GM23338 (cell line): ENCODE measurements around the gene RAB3GAP2. TPM values are rescaled to one million over a fixed set of nuclear protein-coding genes. Genes with fewer than 3 reads are reported as not detected.

Experiments
- ATAC-seq: fragments of 200-7000 bp; cut with Tn5 transposase; 3 replicates; pipeline ENCODE4 v1.9.1; 2020
- DNase-seq: peaks from one replicate; pipeline ENCODE4 v3.0.0-alpha.2; 2015; ENCODE audit warnings: low spot score
- H2AFZ ChIP-seq: fragments of 200-600 bp; sonication (generic); 2 replicates; pipeline ENCODE4 v1.8.0; 2016; ENCODE audit warnings: antibody characterized with exemption, mild to moderate bottlenecking, moderate library complexity
- H3F3A ChIP-seq: fragments of 200-600 bp; sonication (generic); replicated peaks from 2 replicates; pipeline ENCODE4 v1.8.0; 2017; ENCODE audit warnings: antibody characterized with exemption, mixed run types, low read depth
- H3K27ac ChIP-seq: fragments of 200-600 bp; sonication (generic); 2 replicates; pipeline ENCODE4 v1.6.1; 2016; ENCODE audit warnings: low read depth
- H3K27me3 ChIP-seq: fragments of 200-600 bp; sonication (generic); 2 replicates; pipeline ENCODE4 v1.8.0; 2016; ENCODE audit warnings: mild to moderate bottlenecking, mixed run types, moderate library complexity; ENCODE audit not compliant: insufficient read depth
- H3K36me3 ChIP-seq: fragments of 200-600 bp; sonication (generic); 2 replicates; pipeline ENCODE4 v1.8.0; 2016; ENCODE audit warnings: mild to moderate bottlenecking; ENCODE audit not compliant: insufficient read depth
- H3K4me1 ChIP-seq: fragments of 200-600 bp; sonication (generic); 2 replicates; pipeline ENCODE4 v1.8.0; 2016; ENCODE audit warnings: mild to moderate bottlenecking, moderate library complexity; ENCODE audit not compliant: insufficient read depth
- H3K4me2 ChIP-seq: fragments of 200-600 bp; sonication (generic); 2 replicates; pipeline ENCODE4 v1.7.1; 2017; ENCODE audit warnings: mixed run types
- H3K4me3 ChIP-seq: fragments of 200-600 bp; sonication (generic); 2 replicates; pipeline ENCODE4 v1.6.1; 2016; ENCODE audit warnings: mixed run types
- H3K79me2 ChIP-seq: fragments of 200-600 bp; sonication (generic); replicated peaks from 2 replicates; pipeline ENCODE4 v1.8.0; 2017; ENCODE audit warnings: mild to moderate bottlenecking; ENCODE audit not compliant: insufficient read depth
- H3K9me2 ChIP-seq: fragments of 200-600 bp; sonication (generic); 2 replicates; pipeline ENCODE4 v1.8.0; 2017; ENCODE audit not compliant: insufficient read depth
- H4K20me1 ChIP-seq: fragments of 200-600 bp; sonication (generic); replicated peaks from 2 replicates; pipeline ENCODE4 v1.8.0; 2017; ENCODE audit warnings: mild to moderate bottlenecking; ENCODE audit not compliant: insufficient read depth
- H3K27ac Mint-ChIP-seq: 2 replicates; pipeline ENCODE4 v1.8.0; 2020; ENCODE audit warnings: inconsistent platforms, mild to moderate bottlenecking, moderate library complexity, mixed read lengths
- H3K27me3 Mint-ChIP-seq: 3 replicates; pipeline ENCODE4 v1.8.0; 2022; ENCODE audit warnings: low read depth, mild to moderate bottlenecking, moderate library complexity, mixed read lengths, inconsistent platforms; ENCODE audit not compliant: insufficient read depth, poor library complexity
- H3K36me3 Mint-ChIP-seq: 3 replicates; pipeline ENCODE4 v1.8.0; 2021; ENCODE audit warnings: low read depth, mild to moderate bottlenecking, inconsistent platforms, moderate library complexity, mixed read lengths
- H3K4me1 Mint-ChIP-seq: 3 replicates; pipeline ENCODE4 v1.8.0; 2020; ENCODE audit warnings: mild to moderate bottlenecking, inconsistent platforms, mixed read lengths
- H3K4me3 Mint-ChIP-seq: 3 replicates; pipeline ENCODE4 v1.8.0; 2021; ENCODE audit warnings: moderate library complexity, mild to moderate bottlenecking, inconsistent platforms, mixed read lengths
- H3K9me3 Mint-ChIP-seq: 3 replicates; pipeline ENCODE4 v1.8.0; 2020; ENCODE audit warnings: moderate library complexity, mild to moderate bottlenecking, inconsistent platforms, mixed read lengths
- CREB1 ChIP-seq: fragments of 250-450 bp; sonication (Bioruptor Pico); IDR thresholded peaks from 2 replicates; pipeline ENCODE4 v1.5.0; 2020; ENCODE audit warnings: low read depth, mild to moderate bottlenecking, moderate library complexity
- EZH2 ChIP-seq: fragments of 200-600 bp; sonication (generic); IDR thresholded peaks from one replicate; pipeline ENCODE4 v1.8.0; 2017; ENCODE audit warnings: antibody characterized with exemption, mild to moderate bottlenecking, low read depth; ENCODE audit not compliant: unreplicated experiment
- EZH2phosphoT487 ChIP-seq: fragments of 200-600 bp; sonication (generic); IDR thresholded peaks from one replicate; pipeline ENCODE4 v1.8.1; 2018; ENCODE audit warnings: antibody characterized with exemption; ENCODE audit not compliant: unreplicated experiment
- NANOG ChIP-seq: IDR thresholded peaks from 2 replicates; pipeline ENCODE4 v1.6.1; 2016; ENCODE audit warnings: antibody characterized with exemption, borderline replicate concordance
- POLR2AphosphoS5 ChIP-seq: IDR thresholded peaks from 2 replicates; pipeline ENCODE4 v1.6.1; 2016; ENCODE audit warnings: antibody characterized with exemption, low read depth
- REST ChIP-seq: IDR thresholded peaks from one replicate; pipeline ENCODE4 v1.6.1; 2018; ENCODE audit warnings: antibody characterized with exemption; ENCODE audit not compliant: unreplicated experiment
- ZNF114 ChIP-seq: fragments of 250-450 bp; sonication (Bioruptor Pico); IDR thresholded peaks from 2 replicates; pipeline ENCODE4 v1.5.0; 2020; ENCODE audit warnings: mild to moderate bottlenecking, moderate library complexity
- ZNF462 ChIP-seq: fragments of 250-450 bp; sonication (Bioruptor Pico); IDR thresholded peaks from 2 replicates; pipeline ENCODE4 v1.5.0; 2020; ENCODE audit warnings: mild to moderate bottlenecking, moderate library complexity
- polyA plus RNA-seq: library from polyadenylated mRNA; unstranded; fragments of >200 nt; fragmentation: Nextera tagmentation; extraction: Ambion mirVana; gene quantifications from 2 replicates; pipeline ENCODE4 v1.2.1, GENCODE V29; 2016
- total RNA-seq: library from RNA; depleted of rRNA; stranded (reverse); fragments of >200 nt; shearing (Covaris generic); gene quantifications from 2 replicates; pipeline ENCODE4 v1.2.3, GENCODE V29; 2014
- TF ChIP-seq, protein P1 (sequence below), 2 experiments: fragments of 200-600 bp in 1 of 2; sonication (generic) in 1 of 2; conservative IDR thresholded peaks; 2 replicates each; pipeline versions ENCODE4 v1.5.1 to v1.6.1; 2016 to 2017; ENCODE audit warnings: antibody characterized with exemption in 2 of 2, low read depth in 2 of 2, mild to moderate bottlenecking in 2 of 2, moderate library complexity in 1 of 2

Gene RAB3GAP2
- total and polyA plus RNA-seq, 2 experiments from 2014 or later: 19.4 to 44.6 TPM

DNA sequence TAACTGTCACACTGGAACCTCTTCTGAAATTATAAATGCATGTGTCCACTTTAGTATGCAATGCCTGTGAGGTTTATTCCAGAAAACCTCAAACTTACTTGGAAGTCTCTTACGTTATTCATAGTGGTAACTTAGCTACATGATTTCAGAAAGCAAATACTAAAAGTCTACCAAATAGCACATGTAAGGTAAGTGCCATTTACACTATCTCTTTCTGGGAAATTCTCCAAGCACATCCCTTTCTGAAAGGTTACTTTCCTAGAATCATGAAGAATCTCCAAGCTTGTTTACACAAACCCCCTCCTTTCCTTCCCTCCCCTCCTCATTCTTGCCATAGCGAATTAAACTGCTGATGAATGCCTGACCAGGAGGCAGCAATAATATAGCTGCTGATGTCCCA lies 42.5 kb downstream of the RAB3GAP2 start:
- ATAC-seq: no peak
- Histone ChIP-seq H2AFZ (no peak overlapping the region), H3F3A (no peaks in the 10 kb centered on the region), H3K4me3 (no peak overlapping the region), H3K27ac (no peak overlapping the region), H3K27me3 (no peaks in the 10 kb centered on the region), H4K20me1 (peaks cover 8% of the 10 kb centered on the region), H3K9me2 (no peaks in the 10 kb centered on the region), H3K79me2 (peaks cover 83% of the 10 kb centered on the region), H3K4me2 (no peak overlapping the region; the same call in 1 of the 2 replicates), H3K36me3 (no peaks in the 10 kb centered on the region), H3K4me1 (peaks cover 45% of the 10 kb centered on the region)
- TF ChIP-seq EZH2: no peak
- DNase-seq: no peak
- no peaks in the 10 kb centered on the region for H3K9me3 Mint-ChIP-seq
- no peak overlapping the region; the same call in 2 of the 3 replicates for H3K4me3 Mint-ChIP-seq
- H3K27ac Mint-ChIP-seq: no peak overlapping the region
- peaks cover 60% of the 10 kb centered on the region for H3K4me1 Mint-ChIP-seq
- peaks cover 2% of the 10 kb centered on the region for H3K27me3 Mint-ChIP-seq
- no peaks in the 10 kb centered on the region; the same call in 2 of the 3 replicates for H3K36me3 Mint-ChIP-seq

DNA sequence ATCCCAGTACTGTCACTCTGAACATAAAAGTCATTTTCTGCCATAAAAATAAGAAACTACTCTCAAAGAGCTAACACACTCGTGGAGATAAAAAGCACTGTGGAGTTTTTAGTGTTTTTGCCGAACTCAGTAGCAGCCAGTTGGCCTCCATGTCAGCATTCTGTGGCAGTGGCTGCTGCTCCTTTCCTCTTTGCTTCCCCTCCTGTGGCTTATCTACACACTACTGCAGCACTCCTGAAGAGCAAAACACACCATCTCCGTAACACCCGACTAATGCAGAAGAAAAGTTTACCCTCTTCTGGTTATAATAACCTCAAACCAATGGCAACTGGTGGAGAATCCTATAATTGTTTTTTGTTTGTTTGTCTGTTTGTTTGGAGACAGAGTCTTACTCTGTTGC lies 44.9 kb downstream of the RAB3GAP2 start:
- DNase-seq (no peak), ATAC-seq (peak; percentile 46)
- Histone ChIP-seq H3F3A (no peaks in the 10 kb centered on the region), H3K4me1 (peaks cover 50% of the 10 kb centered on the region), H3K27me3 (no peaks in the 10 kb centered on the region), H3K79me2 (peaks cover 81% of the 10 kb centered on the region), H3K36me3 (no peaks in the 10 kb centered on the region), H4K20me1 (no peaks in the 10 kb centered on the region; the same call in 1 of the 2 replicates), H3K9me2 (no peaks in the 10 kb centered on the region), H3K4me3 (no peak overlapping the region), H3K4me2 (no peak overlapping the region), H2AFZ (no peak overlapping the region), H3K27ac (no peak overlapping the region; the same call in 1 of the 2 replicates)
- H3K27me3 Mint-ChIP-seq: peaks cover 2% of the 10 kb centered on the region
- no peaks in the 10 kb centered on the region for H3K9me3 Mint-ChIP-seq
- H3K4me1 Mint-ChIP-seq: peaks cover 66% of the 10 kb centered on the region
- no peaks in the 10 kb centered on the region; the same call in 2 of the 3 replicates for H3K36me3 Mint-ChIP-seq
- H3K27ac Mint-ChIP-seq: peak overlapping the region; percentile 3; the same call in 1 of the 2 replicates
- H3K4me3 Mint-ChIP-seq: no peak overlapping the region
- no peak for TF ChIP-seq EZH2phosphoT487
- TF ChIP-seq REST: no peak
- no peak for TF ChIP-seq CREB1 (CRISPR knock-in tag)
- TF ChIP-seq, protein P1, sequence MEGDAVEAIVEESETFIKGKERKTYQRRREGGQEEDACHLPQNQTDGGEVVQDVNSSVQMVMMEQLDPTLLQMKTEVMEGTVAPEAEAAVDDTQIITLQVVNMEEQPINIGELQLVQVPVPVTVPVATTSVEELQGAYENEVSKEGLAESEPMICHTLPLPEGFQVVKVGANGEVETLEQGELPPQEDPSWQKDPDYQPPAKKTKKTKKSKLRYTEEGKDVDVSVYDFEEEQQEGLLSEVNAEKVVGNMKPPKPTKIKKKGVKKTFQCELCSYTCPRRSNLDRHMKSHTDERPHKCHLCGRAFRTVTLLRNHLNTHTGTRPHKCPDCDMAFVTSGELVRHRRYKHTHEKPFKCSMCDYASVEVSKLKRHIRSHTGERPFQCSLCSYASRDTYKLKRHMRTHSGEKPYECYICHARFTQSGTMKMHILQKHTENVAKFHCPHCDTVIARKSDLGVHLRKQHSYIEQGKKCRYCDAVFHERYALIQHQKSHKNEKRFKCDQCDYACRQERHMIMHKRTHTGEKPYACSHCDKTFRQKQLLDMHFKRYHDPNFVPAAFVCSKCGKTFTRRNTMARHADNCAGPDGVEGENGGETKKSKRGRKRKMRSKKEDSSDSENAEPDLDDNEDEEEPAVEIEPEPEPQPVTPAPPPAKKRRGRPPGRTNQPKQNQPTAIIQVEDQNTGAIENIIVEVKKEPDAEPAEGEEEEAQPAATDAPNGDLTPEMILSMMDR (conservative IDR thresholded peaks at IDR 0.05; ENCODE audit: low read depth in 2 of 2): no peak
- no peak for TF ChIP-seq ZNF114 (CRISPR knock-in tag)
- no peak for TF ChIP-seq EZH2
- no peak for TF ChIP-seq ZNF462 (CRISPR knock-in tag)
- TF ChIP-seq POLR2AphosphoS5: no peak
- TF ChIP-seq NANOG: no peak
